Spleen (tissue), 7 donors: ENCODE data around the gene LCA5L.

Experiments used
- POLR2A ChIP-seq, 3 donors: fragments of 450-650 bp; IDR thresholded peaks; one replicate each; pipeline ENCODE4 v1.5.1; 2017; ENCODE audit warnings: antibody characterized with exemption in 3 of 3, mild to moderate bottlenecking in 1 of 3
- TF ChIP-seq, protein P1 (sequence below), 11 experiments: fragments of 200-600 bp in 7 of 11; fragments of 450-650 bp in 4 of 11; sonication (generic) in 4 of 11; IDR thresholded peaks in 8 of 11; conservative IDR thresholded peaks in 3 of 11; 1 replicate in 7 of 11; 2 replicates in 4 of 11; pipeline versions ENCODE4 v1.4.0 to v1.8.0; 2016 to 2021; ENCODE audit warnings: antibody characterized with exemption in 11 of 11, inconsistent platforms in 4 of 11, mild to moderate bottlenecking in 1 of 11
- donor health status: DM: no; HTN: no; CAD: no; lungs with moderate emphysema.
- donor health status: DM: no; HTN: no; CAD: no.
- donor health status: DM: no; HTN: no; CAD: no.

GRCh38 chr21:39452970-39453342 lies 7.4 kb upstream of the LCA5L start:
- TF ChIP-seq, protein P1, sequence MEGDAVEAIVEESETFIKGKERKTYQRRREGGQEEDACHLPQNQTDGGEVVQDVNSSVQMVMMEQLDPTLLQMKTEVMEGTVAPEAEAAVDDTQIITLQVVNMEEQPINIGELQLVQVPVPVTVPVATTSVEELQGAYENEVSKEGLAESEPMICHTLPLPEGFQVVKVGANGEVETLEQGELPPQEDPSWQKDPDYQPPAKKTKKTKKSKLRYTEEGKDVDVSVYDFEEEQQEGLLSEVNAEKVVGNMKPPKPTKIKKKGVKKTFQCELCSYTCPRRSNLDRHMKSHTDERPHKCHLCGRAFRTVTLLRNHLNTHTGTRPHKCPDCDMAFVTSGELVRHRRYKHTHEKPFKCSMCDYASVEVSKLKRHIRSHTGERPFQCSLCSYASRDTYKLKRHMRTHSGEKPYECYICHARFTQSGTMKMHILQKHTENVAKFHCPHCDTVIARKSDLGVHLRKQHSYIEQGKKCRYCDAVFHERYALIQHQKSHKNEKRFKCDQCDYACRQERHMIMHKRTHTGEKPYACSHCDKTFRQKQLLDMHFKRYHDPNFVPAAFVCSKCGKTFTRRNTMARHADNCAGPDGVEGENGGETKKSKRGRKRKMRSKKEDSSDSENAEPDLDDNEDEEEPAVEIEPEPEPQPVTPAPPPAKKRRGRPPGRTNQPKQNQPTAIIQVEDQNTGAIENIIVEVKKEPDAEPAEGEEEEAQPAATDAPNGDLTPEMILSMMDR (IDR thresholded peaks at IDR 0.05 in 8 of 11, conservative IDR thresholded peaks at IDR 0.05 in 3 of 11), result no peak
- TF ChIP-seq POLR2A (IDR thresholded peaks at IDR 0.05), result no peak
